Thyroid gland (tissue), 4 donors: ENCODE data around the gene BRD4.

Experiments
- POLR2A ChIP-seq, 2 donors: fragments of 450-650 bp; IDR thresholded peaks; one replicate each; pipeline ENCODE4 v1.6.1; 2017; ENCODE audit warnings: antibody characterized with exemption in 2 of 2, mild to moderate bottlenecking in 2 of 2, moderate library complexity in 1 of 2
- TF ChIP-seq, protein P1 (sequence below), 6 experiments: fragments of 200-600 bp in 3 of 6; fragments of 450-650 bp in 3 of 6; sonication (generic) in 3 of 6; IDR thresholded peaks; one replicate each; pipeline ENCODE4 v1.5.1; 2016 to 2019; ENCODE audit warnings: antibody characterized with exemption in 6 of 6, mild to moderate bottlenecking in 2 of 6, inconsistent platforms in 1 of 6, moderate library complexity in 1 of 6

GRCh38 chr19:15357906-15358305, 25.6 kb upstream of the BRD4 start:
- TF ChIP-seq, protein P1, sequence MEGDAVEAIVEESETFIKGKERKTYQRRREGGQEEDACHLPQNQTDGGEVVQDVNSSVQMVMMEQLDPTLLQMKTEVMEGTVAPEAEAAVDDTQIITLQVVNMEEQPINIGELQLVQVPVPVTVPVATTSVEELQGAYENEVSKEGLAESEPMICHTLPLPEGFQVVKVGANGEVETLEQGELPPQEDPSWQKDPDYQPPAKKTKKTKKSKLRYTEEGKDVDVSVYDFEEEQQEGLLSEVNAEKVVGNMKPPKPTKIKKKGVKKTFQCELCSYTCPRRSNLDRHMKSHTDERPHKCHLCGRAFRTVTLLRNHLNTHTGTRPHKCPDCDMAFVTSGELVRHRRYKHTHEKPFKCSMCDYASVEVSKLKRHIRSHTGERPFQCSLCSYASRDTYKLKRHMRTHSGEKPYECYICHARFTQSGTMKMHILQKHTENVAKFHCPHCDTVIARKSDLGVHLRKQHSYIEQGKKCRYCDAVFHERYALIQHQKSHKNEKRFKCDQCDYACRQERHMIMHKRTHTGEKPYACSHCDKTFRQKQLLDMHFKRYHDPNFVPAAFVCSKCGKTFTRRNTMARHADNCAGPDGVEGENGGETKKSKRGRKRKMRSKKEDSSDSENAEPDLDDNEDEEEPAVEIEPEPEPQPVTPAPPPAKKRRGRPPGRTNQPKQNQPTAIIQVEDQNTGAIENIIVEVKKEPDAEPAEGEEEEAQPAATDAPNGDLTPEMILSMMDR (IDR thresholded peaks at IDR 0.05), result no peak
- no peak for TF ChIP-seq POLR2A (IDR thresholded peaks at IDR 0.05)
